Stomach (tissue), 4 donors: ENCODE measurements around the gene ARHGEF3.

Experiments
- CTCF ChIP-seq, 7 experiments: fragments of 450-650 bp in 4 of 7; fragments of 200-600 bp in 3 of 7; sonication (generic) in 3 of 7; IDR thresholded peaks; one replicate each; pipeline ENCODE4 v1.5.1; 2016 to 2019; ENCODE audit warnings: antibody characterized with exemption in 7 of 7, control low read depth in 2 of 7, mild to moderate bottlenecking in 1 of 7
- POLR2AphosphoS5 ChIP-seq, 3 donors: sonication (generic); formaldehyde crosslinking; IDR thresholded peaks; one replicate each; pipeline ENCODE4 v1.6.1; 2016; ENCODE audit warnings: antibody characterized with exemption in 3 of 3

- TF ChIP-seq CTCF (IDR thresholded peaks at IDR 0.05) = no peak
- no peak for TF ChIP-seq POLR2AphosphoS5 (IDR thresholded peaks at IDR 0.05)
Measured at GRCh38 chr3:56817646-56818045, 15.9 kb upstream of the ARHGEF3 start.
